ENCODE data around the gene KCNAB2.

Gene KCNAB2

GRCh38 chr1:6008696-6009095, 37.0 kb upstream of the KCNAB2 start:
- Mint-ChIP-seq H3K4me3 (no peak overlapping the region), H3K36me3 (ENCODE audit: low read depth) (no peaks in the 10 kb centered on the region), H3K27ac (no peak overlapping the region), H3K27me3 (ENCODE audit: low read depth) (peaks cover 4% of the 10 kb centered on the region), H3K4me1 (peaks cover 10% of the 10 kb centered on the region), H3K9me3 (no peaks in the 10 kb centered on the region)
- no peak for TF ChIP-seq CTCF (IDR thresholded peaks at IDR 0.05; ENCODE audit: unreplicated experiment in 3 of 3)

GRCh38 chr1:6009120-6010040, 36.3 kb upstream of the KCNAB2 start:
- H3K4me1 Mint-ChIP-seq, result peaks cover 10% of the 10 kb centered on the region
- H3K36me3 Mint-ChIP-seq (ENCODE audit: low read depth), result no peaks in the 10 kb centered on the region
- H3K9me3 Mint-ChIP-seq, result no peaks in the 10 kb centered on the region
- no peak overlapping the region for H3K27ac Mint-ChIP-seq
- no peak for TF ChIP-seq CTCF (IDR thresholded peaks at IDR 0.05; ENCODE audit: unreplicated experiment in 3 of 3)
- H3K27me3 Mint-ChIP-seq (ENCODE audit: low read depth), result peaks cover 4% of the 10 kb centered on the region
- no peak overlapping the region for H3K4me3 Mint-ChIP-seq

GRCh38 chr1:6010554-6010953, 35.1 kb upstream of the KCNAB2 start:
- Mint-ChIP-seq H3K27me3 (ENCODE audit: low read depth) (peaks cover 6% of the 10 kb centered on the region), H3K9me3 (no peaks in the 10 kb centered on the region), H3K4me3 (no peak overlapping the region), H3K27ac (no peak overlapping the region), H3K4me1 (peaks cover 10% of the 10 kb centered on the region), H3K36me3 (ENCODE audit: low read depth) (no peaks in the 10 kb centered on the region)
- no peak for TF ChIP-seq CTCF (IDR thresholded peaks at IDR 0.05; ENCODE audit: unreplicated experiment in 3 of 3)

GRCh38 chr1:6011161-6011945, 34.3 kb upstream of the KCNAB2 start:
- H3K4me1 Mint-ChIP-seq, result peaks cover 10% of the 10 kb centered on the region
- no peaks in the 10 kb centered on the region for H3K36me3 Mint-ChIP-seq (ENCODE audit: low read depth)
- no peak for TF ChIP-seq CTCF (IDR thresholded peaks at IDR 0.05; ENCODE audit: unreplicated experiment in 3 of 3)
- peaks cover 8% of the 10 kb centered on the region for H3K27me3 Mint-ChIP-seq (ENCODE audit: low read depth)
- no peaks in the 10 kb centered on the region for H3K9me3 Mint-ChIP-seq
- no peak overlapping the region for H3K27ac Mint-ChIP-seq
- no peak overlapping the region for H3K4me3 Mint-ChIP-seq

GRCh38 chr1:6011946-6012258, 33.8 kb upstream of the KCNAB2 start:
- no peaks in the 10 kb centered on the region for H3K36me3 Mint-ChIP-seq (ENCODE audit: low read depth)
- TF ChIP-seq CTCF (IDR thresholded peaks at IDR 0.05; ENCODE audit: unreplicated experiment in 3 of 3), result no peak
- H3K9me3 Mint-ChIP-seq, result no peaks in the 10 kb centered on the region
- peaks cover 10% of the 10 kb centered on the region for H3K4me1 Mint-ChIP-seq
- H3K27ac Mint-ChIP-seq, result no peak overlapping the region
- no peak overlapping the region for H3K4me3 Mint-ChIP-seq
- H3K27me3 Mint-ChIP-seq (ENCODE audit: low read depth), result peaks cover 11% of the 10 kb centered on the region

Data from nephron (organoid).